ENCODE results near the gene ATP2B1.
"Not testable (repeated sequence)": the region's sequence is repeated elsewhere in the genome, so short reads cannot be mapped to it uniquely, and the experiment has no call there.

GRCh38 chr12:89697728-89698127 lies 10.9 kb downstream of the ATP2B1 start:
- not testable (repeated sequence) for TF ChIP-seq CTCF, POLR2A (IDR thresholded peaks at IDR 0.05)

Measured in uterus (tissue), 2 donors.